Panc1 (cell line): Measurements from ENCODE around the gene SUCLG2. TPM values are rescaled to one million over a fixed set of nuclear protein-coding genes. Genes with fewer than 3 reads are reported as not detected.

Experiments used
- ATAC-seq: fragments of 200-7000 bp; cut with Tn5 transposase; 2 replicates; pipeline ENCODE4 v1.9.1; 2020; ENCODE audit warnings: mild to moderate bottlenecking, moderate library complexity
- BruUV-seq: library from RNA; stranded (reverse); fragments of 400-500 nt; replicated peaks from 2 replicates; lab custom pipeline; 2021; lab: Mats Ljungman, UMichigan
- CTCF ChIA-PET: fragments of 300-600 bp; sonication (Branson Sonifier 250); formaldehyde crosslinking; loops from one replicate; lab custom pipeline; 2022; ENCODE audit warnings: antibody characterized with exemption; lab: Charles Lee
- POLR2A ChIA-PET: fragments of 300-600 bp; sonication (Branson Sonifier 250); formaldehyde crosslinking; loops from one replicate; lab custom pipeline; 2022; ENCODE audit warnings: antibody characterized with exemption; lab: Charles Lee
- DNase-seq: peaks from one replicate; pipeline ENCODE4 v3.0.0-alpha.2; 2010; ENCODE audit warnings: low read depth, low spot score
- H3K27ac ChIP-seq: 2 replicates; pipeline ENCODE4 v1.5.1; 2011; ENCODE audit warnings: mild to moderate bottlenecking, low read length, inconsistent platforms
- H3K27me3 ChIP-seq: fragments of 200-500 bp; sonication (Bioruptor generic); 2 replicates; pipeline ENCODE4 v1.6.0; 2014; ENCODE audit warnings: low read length, inconsistent platforms; ENCODE audit not compliant: control insufficient read depth, insufficient read depth
- H3K36me3 ChIP-seq: fragments of 200-500 bp; sonication (Bioruptor generic); 2 replicates; pipeline ENCODE4 v1.5.1; 2014; ENCODE audit warnings: inconsistent platforms, mild to moderate bottlenecking, low read length, moderate library complexity; ENCODE audit not compliant: control insufficient read depth, insufficient read depth
- H3K4me1 ChIP-seq: 2 replicates; pipeline ENCODE4 v1.5.1; 2011; ENCODE audit warnings: inconsistent platforms, mild to moderate bottlenecking, low read length, moderate library complexity; ENCODE audit not compliant: control insufficient read depth, insufficient read depth
- H3K4me3 ChIP-seq, 2 experiments: 2 replicates each; pipeline ENCODE4 v1.5.1; 2011 to 2012; ENCODE audit warnings: low read depth in 2 of 2, low read length in 2 of 2, mild to moderate bottlenecking in 2 of 2, inconsistent platforms in 1 of 2, moderate library complexity in 1 of 2
- H3K9me3 ChIP-seq: fragments of 200-500 bp; sonication (Bioruptor generic); 2 replicates; pipeline ENCODE4 v1.5.1; 2014; ENCODE audit warnings: low read depth, mild to moderate bottlenecking, inconsistent platforms, low read length, moderate library complexity; ENCODE audit not compliant: control insufficient read depth, insufficient read depth
- POLR2AphosphoS5 ChIP-seq: IDR thresholded peaks from 2 replicates; pipeline ENCODE4 v1.6.1; 2012; ENCODE audit warnings: mild to moderate bottlenecking, low read depth, low read length, moderate library complexity
- SIN3A ChIP-seq: IDR thresholded peaks from 2 replicates; pipeline ENCODE4 v1.6.1; 2012; ENCODE audit warnings: low read depth, mild to moderate bottlenecking, low read length, moderate library complexity, borderline replicate concordance; ENCODE audit not compliant: insufficient read depth
- TCF7L2 ChIP-seq: IDR thresholded peaks from 2 replicates; pipeline ENCODE4 v1.6.1; 2011; ENCODE audit warnings: mild to moderate bottlenecking, low read depth, low read length, inconsistent platforms
- in situ Hi-C: cut with HindIII; loops from 2 replicates; pipeline ENCODE4 v1.10.0; 2016; ENCODE audit warnings: low sequenced_read_pairs, low pct_unique_long_range_greater_than_20kb
- intact Hi-C: fragments of 100-400 bp; cut with micrococcal nuclease; formaldehyde crosslinking; loops from one replicate; pipeline ENCODE4 v1.10.0; 2022; ENCODE audit not compliant: unreplicated experiment
- total RNA-seq: library from RNA; stranded (reverse); gene quantifications from one replicate; pipeline ENCODE4 v1.2.1, GENCODE V29; 2021; ENCODE audit not compliant: unreplicated experiment
- TF ChIP-seq, protein P1 (sequence below), 2 experiments: IDR thresholded peaks; 2 replicates each; pipeline ENCODE4 v1.6.1; 2011 to 2012; ENCODE audit warnings: low read depth in 2 of 2, control low read depth in 1 of 2, low read length in 1 of 2, mild to moderate bottlenecking in 1 of 2, moderate library complexity in 1 of 2; ENCODE audit not compliant: insufficient read depth in 1 of 2
- TF ChIP-seq, protein P2 (sequence below): fragments of 450-650 bp; IDR thresholded peaks from 2 replicates; pipeline ENCODE4 v1.5.1; 2017; ENCODE audit warnings: mild to moderate bottlenecking

The SUCLG2 gene
- total RNA-seq, 1 experiment from 2014 or later = 28.3 TPM

GRCh38 chr3:67515778-67516177 lies 138.6 kb downstream of the SUCLG2 start:
- Histone ChIP-seq H3K36me3 (0 out of 2 replicates have a peak, but pooled peaks cover 3% of the 10 kb centered on the region), H3K27ac (no peak overlapping the region), H3K4me3 (no peak overlapping the region), H3K27me3 (no peaks in the 10 kb centered on the region), H3K9me3 (no peaks in the 10 kb centered on the region), H3K4me1 (no peaks in the 10 kb centered on the region)
- ChIA-PET CTCF (no interaction called here), POLR2A (no interaction called here)
- in situ Hi-C loops (no loop called here), intact Hi-C loops (no loop called here)
- DNase-seq (no peak), ATAC-seq (no peak)
- TF ChIP-seq POLR2AphosphoS5 (no peak), TCF7L2 (no peak), SIN3A (no peak)
- BruUV-seq = no TSS peak

- in situ Hi-C loops (no loop called here), intact Hi-C loops (no loop called here)
- no peak overlapping the region for H3K4me3 ChIP-seq
- no peaks in the 10 kb centered on the region for H3K9me3 ChIP-seq
- BruUV-seq = no TSS peak
- no peaks in the 10 kb centered on the region for H3K27me3 ChIP-seq
- ChIA-PET POLR2A (no interaction called here), CTCF (no interaction called here)
- H3K27ac ChIP-seq = no peak overlapping the region
- DNase-seq = no peak
- H3K36me3 ChIP-seq = no peaks in the 10 kb centered on the region
- no peak for ATAC-seq
- no peaks in the 10 kb centered on the region for H3K4me1 ChIP-seq
- TF ChIP-seq, protein P1, sequence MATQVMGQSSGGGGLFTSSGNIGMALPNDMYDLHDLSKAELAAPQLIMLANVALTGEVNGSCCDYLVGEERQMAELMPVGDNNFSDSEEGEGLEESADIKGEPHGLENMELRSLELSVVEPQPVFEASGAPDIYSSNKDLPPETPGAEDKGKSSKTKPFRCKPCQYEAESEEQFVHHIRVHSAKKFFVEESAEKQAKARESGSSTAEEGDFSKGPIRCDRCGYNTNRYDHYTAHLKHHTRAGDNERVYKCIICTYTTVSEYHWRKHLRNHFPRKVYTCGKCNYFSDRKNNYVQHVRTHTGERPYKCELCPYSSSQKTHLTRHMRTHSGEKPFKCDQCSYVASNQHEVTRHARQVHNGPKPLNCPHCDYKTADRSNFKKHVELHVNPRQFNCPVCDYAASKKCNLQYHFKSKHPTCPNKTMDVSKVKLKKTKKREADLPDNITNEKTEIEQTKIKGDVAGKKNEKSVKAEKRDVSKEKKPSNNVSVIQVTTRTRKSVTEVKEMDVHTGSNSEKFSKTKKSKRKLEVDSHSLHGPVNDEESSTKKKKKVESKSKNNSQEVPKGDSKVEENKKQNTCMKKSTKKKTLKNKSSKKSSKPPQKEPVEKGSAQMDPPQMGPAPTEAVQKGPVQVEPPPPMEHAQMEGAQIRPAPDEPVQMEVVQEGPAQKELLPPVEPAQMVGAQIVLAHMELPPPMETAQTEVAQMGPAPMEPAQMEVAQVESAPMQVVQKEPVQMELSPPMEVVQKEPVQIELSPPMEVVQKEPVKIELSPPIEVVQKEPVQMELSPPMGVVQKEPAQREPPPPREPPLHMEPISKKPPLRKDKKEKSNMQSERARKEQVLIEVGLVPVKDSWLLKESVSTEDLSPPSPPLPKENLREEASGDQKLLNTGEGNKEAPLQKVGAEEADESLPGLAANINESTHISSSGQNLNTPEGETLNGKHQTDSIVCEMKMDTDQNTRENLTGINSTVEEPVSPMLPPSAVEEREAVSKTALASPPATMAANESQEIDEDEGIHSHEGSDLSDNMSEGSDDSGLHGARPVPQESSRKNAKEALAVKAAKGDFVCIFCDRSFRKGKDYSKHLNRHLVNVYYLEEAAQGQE (IDR thresholded peaks at IDR 0.05; ENCODE audit: insufficient read depth in 1 of 2, low read depth in 2 of 2, low read length in 1 of 2) = no peak
- TF ChIP-seq SIN3A = no peak
- TF ChIP-seq TCF7L2 = no peak
- TF ChIP-seq, protein P2, sequence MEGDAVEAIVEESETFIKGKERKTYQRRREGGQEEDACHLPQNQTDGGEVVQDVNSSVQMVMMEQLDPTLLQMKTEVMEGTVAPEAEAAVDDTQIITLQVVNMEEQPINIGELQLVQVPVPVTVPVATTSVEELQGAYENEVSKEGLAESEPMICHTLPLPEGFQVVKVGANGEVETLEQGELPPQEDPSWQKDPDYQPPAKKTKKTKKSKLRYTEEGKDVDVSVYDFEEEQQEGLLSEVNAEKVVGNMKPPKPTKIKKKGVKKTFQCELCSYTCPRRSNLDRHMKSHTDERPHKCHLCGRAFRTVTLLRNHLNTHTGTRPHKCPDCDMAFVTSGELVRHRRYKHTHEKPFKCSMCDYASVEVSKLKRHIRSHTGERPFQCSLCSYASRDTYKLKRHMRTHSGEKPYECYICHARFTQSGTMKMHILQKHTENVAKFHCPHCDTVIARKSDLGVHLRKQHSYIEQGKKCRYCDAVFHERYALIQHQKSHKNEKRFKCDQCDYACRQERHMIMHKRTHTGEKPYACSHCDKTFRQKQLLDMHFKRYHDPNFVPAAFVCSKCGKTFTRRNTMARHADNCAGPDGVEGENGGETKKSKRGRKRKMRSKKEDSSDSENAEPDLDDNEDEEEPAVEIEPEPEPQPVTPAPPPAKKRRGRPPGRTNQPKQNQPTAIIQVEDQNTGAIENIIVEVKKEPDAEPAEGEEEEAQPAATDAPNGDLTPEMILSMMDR = no peak
- TF ChIP-seq POLR2AphosphoS5 = no peak
These were observed 144.8 kb downstream of the SUCLG2 start for GRCh38 chr3:67509471-67510075.

GRCh38 chr3:67507584-67507983 lies 146.8 kb downstream of the SUCLG2 start:
- no TSS peak for BruUV-seq
- TF ChIP-seq POLR2AphosphoS5 = no peak
- TF ChIP-seq SIN3A = no peak
- no peak for TF ChIP-seq TCF7L2
- TF ChIP-seq, protein P1 (IDR thresholded peaks at IDR 0.05; ENCODE audit: insufficient read depth in 1 of 2, low read depth in 2 of 2, low read length in 1 of 2) = no peak
- TF ChIP-seq, protein P2 = no peak
- DNase-seq (no peak), ATAC-seq (no peak)
- H3K4me1 ChIP-seq = no peaks in the 10 kb centered on the region
- no peak overlapping the region for H3K27ac ChIP-seq
- no peaks in the 10 kb centered on the region for H3K36me3 ChIP-seq
- CTCF ChIA-PET = no interaction called here
- POLR2A ChIA-PET = no interaction called here
- intact Hi-C loops (no loop called here), in situ Hi-C loops (no loop called here)
- no peaks in the 10 kb centered on the region for H3K9me3 ChIP-seq
- H3K4me3 ChIP-seq = no peak overlapping the region
- H3K27me3 ChIP-seq = no peaks in the 10 kb centered on the region
